Measurements from ENCODE around the gene RPL7A.
"Not testable (repeated sequence)": the region's sequence is repeated elsewhere in the genome, so short reads cannot be mapped to it uniquely, and the experiment has no call there.

Gene RPL7A

GRCh38 chr9:133370685-133371084, 22.7 kb downstream of the RPL7A start:
- no peak for DNase-seq

DNA sequence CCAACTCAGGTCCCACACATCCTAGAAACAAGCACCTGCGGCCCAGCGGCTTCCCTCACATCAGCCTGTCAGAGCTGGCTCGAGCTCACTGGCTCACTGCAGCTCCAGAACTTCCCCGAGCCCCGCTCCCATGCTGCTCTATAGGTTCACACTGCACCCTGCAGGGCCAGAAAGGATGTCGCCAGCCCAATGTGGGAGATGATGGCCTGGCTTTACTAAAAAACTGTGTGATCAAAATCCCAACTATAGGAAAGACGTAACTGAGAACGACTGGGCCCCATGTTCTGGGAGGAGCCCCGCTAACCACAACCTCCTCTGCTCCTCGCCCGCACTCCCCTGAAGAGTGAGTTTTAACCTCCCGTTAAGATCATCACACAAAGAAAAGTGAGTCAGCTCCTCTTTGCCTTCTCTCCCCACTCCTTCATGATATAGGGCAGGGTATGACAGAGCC, 23.3 kb downstream of the RPL7A start:
- no peak for DNase-seq

GRCh38 chr9:133372144-133372543, 24.1 kb downstream of the RPL7A start:
- no peak for DNase-seq

DNA sequence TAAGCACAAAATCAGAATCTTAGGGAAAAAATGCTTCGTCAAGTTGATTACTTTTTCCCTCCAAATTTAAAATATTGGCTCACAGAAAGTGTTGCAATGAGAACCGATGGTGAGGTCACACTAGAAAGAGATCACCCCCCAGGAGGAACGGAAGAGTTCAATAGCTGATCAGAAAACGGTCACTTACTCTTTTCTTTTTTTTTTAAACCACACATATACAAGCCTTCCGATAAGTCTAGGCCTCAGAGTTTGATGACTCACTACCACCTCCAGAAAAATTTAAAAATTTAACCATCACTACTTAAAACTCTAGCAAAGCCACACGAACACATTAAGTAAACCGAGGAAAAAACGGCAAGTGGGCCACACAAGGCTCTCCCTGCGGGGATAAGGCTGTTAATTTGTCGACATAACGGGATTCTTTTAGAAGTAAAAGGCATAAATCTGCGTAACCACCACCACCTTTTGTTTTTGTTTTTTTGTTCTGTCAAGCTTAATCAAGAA, 26.6 kb downstream of the RPL7A start:
- no peak for DNase-seq

DNA sequence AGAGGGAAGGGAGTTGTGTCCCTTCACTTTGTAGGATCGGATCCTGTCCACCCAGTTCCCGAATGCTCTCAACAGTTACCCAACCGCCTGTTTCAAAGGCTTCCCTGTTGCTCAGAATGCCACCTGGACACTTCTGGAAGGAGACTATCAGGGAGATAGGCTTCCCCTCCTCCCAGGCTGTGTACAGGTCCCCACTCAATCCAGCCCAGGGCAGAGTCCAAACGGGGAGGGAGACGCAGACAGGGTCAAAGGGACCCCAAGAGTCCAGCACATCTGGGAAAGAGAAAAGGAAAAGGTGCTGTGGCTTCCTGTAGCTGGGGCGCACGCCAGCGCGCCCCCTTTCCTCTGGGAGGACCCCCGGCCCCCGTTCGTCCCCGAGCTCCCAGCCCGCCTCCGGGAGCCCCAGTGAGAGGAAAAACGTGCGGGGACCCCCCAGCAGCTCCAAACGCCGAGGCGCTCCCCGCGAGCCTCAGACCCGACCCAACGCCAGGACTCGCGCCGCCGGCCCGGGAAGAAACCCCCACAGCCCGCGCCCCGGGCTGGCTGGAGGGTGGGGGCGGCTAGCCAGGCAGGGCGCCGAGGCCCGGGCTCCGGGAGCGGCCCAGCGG, 27.2 kb downstream of the RPL7A start:
- peak; percentile 10 for DNase-seq

- DNase-seq, result peak; percentile 94
These were observed 28.0 kb downstream of the RPL7A start, which contains the start of the genes STKLD1 and SURF4 for GRCh38 chr9:133375724-133376654. STKLD1 (plus strand) TSS chr9:133376366; CDS start chr9:133376474, 108 bp downstream. SURF4 (minus strand) TSS chr9:133376060; CDS start chr9:133375969, 91 bp downstream.

- not testable (repeated sequence) for DNase-seq
These were observed 29.3 kb downstream of the RPL7A start for GRCh38 chr9:133377280-133377679.

DNA sequence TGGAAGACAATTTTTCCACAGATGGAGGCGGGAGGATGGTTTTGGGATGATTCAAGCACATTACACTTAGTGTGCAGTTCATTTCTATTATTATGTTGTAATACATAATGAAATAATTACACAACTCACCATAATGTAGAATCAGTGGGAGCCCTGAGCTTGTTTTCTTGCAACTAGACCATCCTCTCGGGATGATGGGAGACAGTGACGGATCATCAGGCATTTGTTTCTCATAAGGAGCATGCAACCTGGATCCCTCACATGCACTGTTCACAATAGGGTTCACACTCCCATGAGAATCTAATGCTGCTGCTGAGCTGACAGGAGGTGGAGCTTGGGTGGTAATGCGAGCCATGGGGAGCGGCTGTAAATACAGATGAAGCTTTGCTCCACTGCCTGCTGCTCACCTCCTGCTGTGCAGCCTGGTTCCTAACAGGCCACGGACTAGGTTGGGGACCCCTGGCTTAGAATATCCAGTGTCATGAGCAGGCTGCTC, 29.8 kb downstream of the RPL7A start:
- no peak for DNase-seq

- DNase-seq, result no peak
These were observed 30.5 kb downstream of the RPL7A start for GRCh38 chr9:133378408-133378962.

GRCh38 chr9:133379153-133380086, 31.4 kb downstream of the RPL7A start:
- DNase-seq, result no peak

DNA sequence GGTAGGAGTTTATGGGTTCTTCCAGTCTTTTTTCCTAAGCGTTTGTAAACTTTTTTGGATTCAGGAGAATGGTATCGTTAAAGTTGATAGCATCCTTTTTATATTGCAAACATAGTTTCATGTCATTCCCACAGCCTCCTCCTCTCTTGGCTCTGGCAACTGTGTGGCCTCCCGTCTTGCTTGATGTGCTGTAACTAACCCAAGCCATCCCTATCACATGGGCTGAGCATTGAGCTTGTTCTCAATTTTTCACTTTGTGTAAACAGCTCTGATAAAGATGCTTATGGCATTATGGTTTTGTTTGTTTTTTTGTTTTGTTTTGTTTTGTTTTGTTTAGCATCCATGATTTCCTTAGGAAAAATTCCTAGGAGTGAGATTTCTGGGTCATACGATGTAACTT, 32.7 kb downstream of the RPL7A start:
- no peak for DNase-seq

- no peak for DNase-seq
These were observed 34.6 kb downstream of the RPL7A start for GRCh38 chr9:133382507-133383141.

GRCh38 chr9:133383438-133383837, 35.4 kb downstream of the RPL7A start:
- DNase-seq, result no peak

- no peak for DNase-seq
These were observed 36.8 kb downstream of the RPL7A start for GRCh38 chr9:133384736-133385321.

- DNase-seq, result no peak
These were observed 37.4 kb downstream of the RPL7A start for GRCh38 chr9:133385452-133385851.

GRCh38 chr9:133386338-133386737, 38.3 kb downstream of the RPL7A start:
- no peak for DNase-seq

DNA sequence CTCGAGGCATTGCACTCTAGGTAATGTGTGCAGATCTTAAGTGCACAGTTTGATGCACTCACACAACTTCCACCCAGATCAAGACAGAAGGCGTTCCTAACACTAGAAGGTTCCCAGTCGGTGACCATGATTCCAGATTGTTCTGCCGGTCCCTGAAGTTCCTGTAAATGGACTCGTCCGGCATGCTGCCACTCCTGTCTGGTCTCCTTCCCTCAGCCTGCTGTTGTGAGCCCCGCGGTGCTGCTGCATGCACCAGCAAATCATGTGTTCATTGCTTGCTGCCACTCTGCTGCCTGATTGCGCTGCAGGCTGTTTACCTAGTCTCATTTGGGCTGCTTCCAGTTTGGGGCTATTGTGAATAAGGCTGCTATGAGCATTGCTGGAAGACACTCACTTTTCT, 39.7 kb downstream of the RPL7A start:
- no peak for DNase-seq

DNA sequence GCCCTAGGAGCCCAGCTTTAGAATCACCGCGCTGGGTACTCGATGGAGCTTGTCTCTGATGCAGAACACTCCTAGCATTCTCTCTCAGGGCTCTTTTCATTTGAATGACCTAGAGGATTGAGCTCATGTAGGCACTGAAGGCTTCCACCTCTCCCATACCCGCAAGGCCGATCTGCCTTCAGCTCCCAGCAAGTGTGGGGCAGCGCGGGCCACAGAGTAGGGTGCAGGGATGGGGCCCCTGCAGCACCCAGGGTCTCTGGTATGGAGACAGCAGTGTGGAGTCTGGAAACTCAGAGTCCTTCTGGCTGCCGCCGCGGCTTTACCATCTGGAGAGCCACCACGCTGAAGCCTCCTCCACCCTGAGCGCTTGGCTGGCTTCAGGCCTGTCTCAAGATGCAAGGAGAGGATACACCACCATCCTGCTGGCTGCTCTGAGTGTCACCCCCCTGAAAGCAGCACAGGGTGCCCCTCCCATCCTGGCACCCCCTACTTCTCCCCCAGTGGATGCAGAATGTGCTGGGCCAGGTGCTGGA, 41.1 kb downstream of the RPL7A start:
- DNase-seq, result no peak

DNA sequence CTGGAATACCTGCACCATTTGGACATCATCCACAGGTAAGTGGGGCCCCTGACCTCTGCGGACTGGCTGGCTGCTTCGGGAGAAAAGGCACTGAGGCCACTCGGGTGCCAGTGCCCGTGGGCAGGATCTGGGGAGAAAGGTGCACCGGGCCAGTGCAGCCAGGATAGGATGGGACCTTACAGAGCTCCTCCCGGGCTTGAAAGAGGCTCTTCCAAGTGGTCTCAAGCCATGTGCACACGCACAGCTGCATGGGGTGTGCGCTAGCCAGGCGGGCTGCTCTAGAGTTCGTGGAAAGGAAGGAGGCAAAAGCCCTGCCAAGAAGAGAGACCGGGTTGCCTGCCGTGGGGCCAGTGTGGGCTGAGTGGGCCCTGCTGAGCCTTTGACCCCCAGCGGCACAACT, 41.5 kb downstream of the RPL7A start:
- DNase-seq, result no peak

DNA sequence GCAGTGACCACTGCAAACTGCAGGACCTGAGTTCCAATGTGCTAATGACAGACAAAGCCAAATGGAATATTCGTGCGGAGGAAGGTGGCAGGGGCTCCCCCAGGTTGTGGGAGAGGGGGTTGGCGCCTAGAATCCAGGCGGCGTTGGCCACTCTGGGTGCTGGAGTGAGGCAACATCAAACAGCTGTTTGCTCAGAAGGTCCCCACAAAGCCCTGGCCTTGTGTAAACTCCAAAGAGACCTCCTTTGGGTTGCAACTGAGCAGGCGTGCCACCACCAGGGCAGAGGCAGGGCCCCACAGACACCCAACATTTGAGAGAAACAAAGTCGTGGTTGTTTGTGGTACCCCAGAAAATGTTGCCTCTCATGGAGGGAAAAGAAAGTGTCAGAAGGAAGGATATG, 42.7 kb downstream of the RPL7A start:
- DNase-seq, result no peak

GRCh38 chr9:133391449-133391848, 43.4 kb downstream of the RPL7A start:
- not testable (repeated sequence) for DNase-seq

Data from NCI-H1092 treated with DMSO at 0.1 percent for 48 hours (cell line).